GM12878 (cell line): Measurements from ENCODE around the gene UVSSA. TPM values are rescaled to one million over a fixed set of nuclear protein-coding genes. Genes with fewer than 3 reads are reported as not detected.

Source experiments
- ATF3 ChIP-seq: IDR thresholded peaks from 2 replicates; pipeline ENCODE4 v1.6.1; 2011; ENCODE audit warnings: low read depth, mild to moderate bottlenecking, low read length, moderate library complexity, borderline replicate concordance; ENCODE audit errors: extremely low read depth
- FOXK2 ChIP-seq: fragments of 450-650 bp; IDR thresholded peaks from 2 replicates; pipeline ENCODE4 v1.6.1; 2017; ENCODE audit warnings: mild to moderate bottlenecking, moderate library complexity
- IRF4 ChIP-seq: IDR thresholded peaks from 2 replicates; pipeline ENCODE4 v1.6.1; 2011; ENCODE audit warnings: low read depth, low read length
- MAX ChIP-seq: IDR thresholded peaks from 2 replicates; pipeline ENCODE4 v1.6.1; 2012; ENCODE audit warnings: low read depth, low read length, improper control_type of control experiment
- MEF2A ChIP-seq: IDR thresholded peaks from 2 replicates; pipeline ENCODE4 v1.6.1; 2011; ENCODE audit warnings: low read depth, mild to moderate bottlenecking, low read length, moderate library complexity; ENCODE audit not compliant: insufficient read depth
- MYB ChIP-seq: fragments of 150-350 bp; IDR thresholded peaks from 2 replicates; pipeline ENCODE4 v1.6.1; 2014; ENCODE audit warnings: mild to moderate bottlenecking, low read depth, low read length, borderline replicate concordance
- SPI1 ChIP-seq: IDR thresholded peaks from 2 replicates; pipeline ENCODE4 v1.6.1; 2011; ENCODE audit warnings: low read depth, mild to moderate bottlenecking, low read length, moderate library complexity, borderline replicate concordance; ENCODE audit not compliant: insufficient read depth
- SUZ12 ChIP-seq: fragments of 200-600 bp; sonication (generic); IDR thresholded peaks from one replicate; pipeline ENCODE4 v1.6.1; 2018; ENCODE audit warnings: antibody characterized with exemption, mild to moderate bottlenecking; ENCODE audit not compliant: unreplicated experiment
- TCF12 ChIP-seq: IDR thresholded peaks from 2 replicates; pipeline ENCODE4 v1.6.1; 2011; ENCODE audit warnings: low read depth, mild to moderate bottlenecking, low read length
- TCF3 ChIP-seq: IDR thresholded peaks from 2 replicates; pipeline ENCODE4 v1.6.1; 2012; ENCODE audit warnings: low read depth, mild to moderate bottlenecking, low read length, borderline replicate concordance; ENCODE audit not compliant: insufficient read depth
- polyA plus RNA-seq, 11 experiments: library from polyadenylated mRNA; depleted of rRNA in 4 of 11; unstranded in 6 of 11; stranded (reverse) in 5 of 11; fragments of >200 nt; fragmentation: Nextera tagmentation in 4 of 11; fragmentation: Illumina TruSeq in 1 of 11; extraction: Ambion mirVana in 4 of 11; extraction: Trizol in 1 of 11; gene quantifications; 1 replicate in 1 of 11; 2 replicates in 10 of 11; pipeline versions ENCODE4 v1.2.1 to v1.2.3, GENCODE V29; 2011 to 2016; ENCODE audit warnings: inconsistent platforms in 2 of 11, missing spikeins in 2 of 11, low read depth in 1 of 11
- total RNA-seq, 4 experiments: library from RNA; depleted of rRNA in 3 of 4; stranded (reverse); fragments of >200 nt in 3 of 4; fragmentation: Illumina TruSeq in 1 of 4; extraction: Trizol in 1 of 4; gene quantifications; 2 replicates each; pipeline versions ENCODE4 v1.2.1 to v1.2.3, GENCODE V29; 2013 to 2021
- TF ChIP-seq, protein P1 (sequence below): IDR thresholded peaks from 2 replicates; pipeline ENCODE4 v1.6.1; 2012; ENCODE audit warnings: improper control_type of control experiment, low read depth, low read length; ENCODE audit not compliant: insufficient replicate concordance
- TF ChIP-seq, protein P2 (sequence below): fragments of 450-650 bp; IDR thresholded peaks from 2 replicates; pipeline ENCODE4 v1.6.1; 2017; ENCODE audit warnings: mild to moderate bottlenecking, moderate library complexity

UVSSA gene
- total and polyA plus RNA-seq, 10 of the 15 experiments (the other 5 are each of a cell fraction or from before 2014, with no cell fraction given): 0.34 to 16.8 (median 3.6) TPM

GRCh38 chr4:1354136-1354982 lies 7.4 kb downstream of the UVSSA start (continued):
- TF ChIP-seq, protein P1, sequence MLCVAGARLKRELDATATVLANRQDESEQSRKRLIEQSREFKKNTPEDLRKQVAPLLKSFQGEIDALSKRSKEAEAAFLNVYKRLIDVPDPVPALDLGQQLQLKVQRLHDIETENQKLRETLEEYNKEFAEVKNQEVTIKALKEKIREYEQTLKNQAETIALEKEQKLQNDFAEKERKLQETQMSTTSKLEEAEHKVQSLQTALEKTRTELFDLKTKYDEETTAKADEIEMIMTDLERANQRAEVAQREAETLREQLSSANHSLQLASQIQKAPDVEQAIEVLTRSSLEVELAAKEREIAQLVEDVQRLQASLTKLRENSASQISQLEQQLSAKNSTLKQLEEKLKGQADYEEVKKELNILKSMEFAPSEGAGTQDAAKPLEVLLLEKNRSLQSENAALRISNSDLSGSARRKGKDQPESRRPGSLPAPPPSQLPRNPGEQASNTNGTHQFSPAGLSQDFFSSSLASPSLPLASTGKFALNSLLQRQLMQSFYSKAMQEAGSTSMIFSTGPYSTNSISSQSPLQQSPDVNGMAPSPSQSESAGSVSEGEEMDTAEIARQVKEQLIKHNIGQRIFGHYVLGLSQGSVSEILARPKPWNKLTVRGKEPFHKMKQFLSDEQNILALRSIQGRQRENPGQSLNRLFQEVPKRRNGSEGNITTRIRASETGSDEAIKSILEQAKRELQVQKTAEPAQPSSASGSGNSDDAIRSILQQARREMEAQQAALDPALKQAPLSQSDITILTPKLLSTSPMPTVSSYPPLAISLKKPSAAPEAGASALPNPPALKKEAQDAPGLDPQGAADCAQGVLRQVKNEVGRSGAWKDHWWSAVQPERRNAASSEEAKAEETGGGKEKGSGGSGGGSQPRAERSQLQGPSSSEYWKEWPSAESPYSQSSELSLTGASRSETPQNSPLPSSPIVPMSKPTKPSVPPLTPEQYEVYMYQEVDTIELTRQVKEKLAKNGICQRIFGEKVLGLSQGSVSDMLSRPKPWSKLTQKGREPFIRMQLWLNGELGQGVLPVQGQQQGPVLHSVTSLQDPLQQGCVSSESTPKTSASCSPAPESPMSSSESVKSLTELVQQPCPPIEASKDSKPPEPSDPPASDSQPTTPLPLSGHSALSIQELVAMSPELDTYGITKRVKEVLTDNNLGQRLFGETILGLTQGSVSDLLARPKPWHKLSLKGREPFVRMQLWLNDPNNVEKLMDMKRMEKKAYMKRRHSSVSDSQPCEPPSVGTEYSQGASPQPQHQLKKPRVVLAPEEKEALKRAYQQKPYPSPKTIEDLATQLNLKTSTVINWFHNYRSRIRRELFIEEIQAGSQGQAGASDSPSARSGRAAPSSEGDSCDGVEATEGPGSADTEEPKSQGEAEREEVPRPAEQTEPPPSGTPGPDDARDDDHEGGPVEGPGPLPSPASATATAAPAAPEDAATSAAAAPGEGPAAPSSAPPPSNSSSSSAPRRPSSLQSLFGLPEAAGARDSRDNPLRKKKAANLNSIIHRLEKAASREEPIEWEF: no peak
- TF ChIP-seq, protein P2, sequence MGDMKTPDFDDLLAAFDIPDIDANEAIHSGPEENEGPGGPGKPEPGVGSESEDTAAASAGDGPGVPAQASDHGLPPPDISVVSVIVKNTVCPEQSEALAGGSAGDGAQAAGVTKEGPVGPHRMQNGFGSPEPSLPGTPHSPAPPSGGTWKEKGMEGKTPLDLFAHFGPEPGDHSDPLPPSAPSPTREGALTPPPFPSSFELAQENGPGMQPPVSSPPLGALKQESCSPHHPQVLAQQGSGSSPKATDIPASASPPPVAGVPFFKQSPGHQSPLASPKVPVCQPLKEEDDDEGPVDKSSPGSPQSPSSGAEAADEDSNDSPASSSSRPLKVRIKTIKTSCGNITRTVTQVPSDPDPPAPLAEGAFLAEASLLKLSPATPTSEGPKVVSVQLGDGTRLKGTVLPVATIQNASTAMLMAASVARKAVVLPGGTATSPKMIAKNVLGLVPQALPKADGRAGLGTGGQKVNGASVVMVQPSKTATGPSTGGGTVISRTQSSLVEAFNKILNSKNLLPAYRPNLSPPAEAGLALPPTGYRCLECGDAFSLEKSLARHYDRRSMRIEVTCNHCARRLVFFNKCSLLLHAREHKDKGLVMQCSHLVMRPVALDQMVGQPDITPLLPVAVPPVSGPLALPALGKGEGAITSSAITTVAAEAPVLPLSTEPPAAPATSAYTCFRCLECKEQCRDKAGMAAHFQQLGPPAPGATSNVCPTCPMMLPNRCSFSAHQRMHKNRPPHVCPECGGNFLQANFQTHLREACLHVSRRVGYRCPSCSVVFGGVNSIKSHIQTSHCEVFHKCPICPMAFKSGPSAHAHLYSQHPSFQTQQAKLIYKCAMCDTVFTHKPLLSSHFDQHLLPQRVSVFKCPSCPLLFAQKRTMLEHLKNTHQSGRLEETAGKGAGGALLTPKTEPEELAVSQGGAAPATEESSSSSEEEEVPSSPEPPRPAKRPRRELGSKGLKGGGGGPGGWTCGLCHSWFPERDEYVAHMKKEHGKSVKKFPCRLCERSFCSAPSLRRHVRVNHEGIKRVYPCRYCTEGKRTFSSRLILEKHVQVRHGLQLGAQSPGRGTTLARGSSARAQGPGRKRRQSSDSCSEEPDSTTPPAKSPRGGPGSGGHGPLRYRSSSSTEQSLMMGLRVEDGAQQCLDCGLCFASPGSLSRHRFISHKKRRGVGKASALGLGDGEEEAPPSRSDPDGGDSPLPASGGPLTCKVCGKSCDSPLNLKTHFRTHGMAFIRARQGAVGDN: no peak
- TF ChIP-seq SPI1 (no peak), MAX (no peak), FOXK2 (no peak), SUZ12 (no peak), IRF4 (no peak), MEF2A (no peak), MYB (no peak), TCF3 (no peak), ATF3 (no peak), TCF12 (no peak)
